WTC11 (cell line): ENCODE data around the gene GRPEL1. TPM values are rescaled to one million over a fixed set of nuclear protein-coding genes. Genes with fewer than 3 reads are reported as not detected.

Experiments used
- ATAC-seq: fragments of 200-7000 bp; cut with Tn5 transposase; 2 replicates; pipeline ENCODE4 v1.10.0; 2021; ENCODE audit warnings: mild to moderate bottlenecking, moderate library complexity
- CTCF ChIA-PET: fragments of 300-600 bp; sonication (Branson Sonifier 250); formaldehyde crosslinking; loops from one replicate; lab custom pipeline; 2021; ENCODE audit warnings: antibody characterized with exemption; lab: Charles Lee
- POLR2A ChIA-PET: fragments of 350-600 bp; sonication (Branson Sonifier 250); formaldehyde crosslinking; loops from one replicate; lab custom pipeline; 2021; ENCODE audit warnings: antibody characterized with exemption; lab: Charles Lee
- DNase-seq: peaks from one replicate; pipeline ENCODE4 v3.0.0; 2021; ENCODE audit warnings: low spot score
- H3K27ac Mint-ChIP-seq: 2 replicates; pipeline ENCODE4 v1.8.0; 2021; ENCODE audit warnings: mixed read lengths
- H3K27me3 Mint-ChIP-seq: 2 replicates; pipeline ENCODE4 v1.8.0; 2021; ENCODE audit warnings: low read depth, mild to moderate bottlenecking, moderate library complexity, mixed read lengths
- H3K36me3 Mint-ChIP-seq: 2 replicates; pipeline ENCODE4 v1.8.0; 2021; ENCODE audit warnings: mixed read lengths
- H3K4me1 Mint-ChIP-seq: 2 replicates; pipeline ENCODE4 v1.8.0; 2022; ENCODE audit warnings: mixed read lengths
- H3K4me3 Mint-ChIP-seq: 2 replicates; pipeline ENCODE4 v1.8.0; 2021; ENCODE audit warnings: mild to moderate bottlenecking, moderate library complexity, mixed read lengths
- H3K9me3 Mint-ChIP-seq: 2 replicates; pipeline ENCODE4 v1.8.0; 2021; ENCODE audit warnings: mixed read lengths
- CREM ChIP-seq: sonication (generic); formaldehyde crosslinking; IDR thresholded peaks from 2 replicates; pipeline ENCODE4 v1.8.1; 2022; ENCODE audit warnings: mild to moderate bottlenecking, missing genetic modification reagents, moderate library complexity
- ERG ChIP-seq: fragments of 250-450 bp; sonication (Bioruptor Pico); IDR thresholded peaks from 2 replicates; pipeline ENCODE4 v1.8.0; 2021; ENCODE audit warnings: mild to moderate bottlenecking
- ESRRA ChIP-seq: sonication (generic); formaldehyde crosslinking; IDR thresholded peaks from 2 replicates; pipeline ENCODE4 v1.8.1; 2022; ENCODE audit warnings: mild to moderate bottlenecking, missing genetic modification reagents, borderline replicate concordance
- FOXJ3 ChIP-seq: sonication (generic); formaldehyde crosslinking; IDR thresholded peaks from 2 replicates; pipeline ENCODE4 v1.9.0; 2021; ENCODE audit warnings: missing genetic modification reagents, mild to moderate bottlenecking, borderline replicate concordance
- FOXK1 ChIP-seq: sonication (generic); formaldehyde crosslinking; IDR thresholded peaks from 2 replicates; pipeline ENCODE4 v1.8.0; 2022; ENCODE audit warnings: mild to moderate bottlenecking, moderate library complexity, missing genetic modification reagents
- FOXP1 ChIP-seq: sonication (generic); formaldehyde crosslinking; IDR thresholded peaks from 2 replicates; pipeline ENCODE4 v1.8.0; 2022; ENCODE audit warnings: missing genetic modification reagents, mild to moderate bottlenecking, moderate library complexity, borderline replicate concordance
- GTF2I ChIP-seq: fragments of 250-450 bp; sonication (Bioruptor Pico); conservative IDR thresholded peaks from 2 replicates; pipeline ENCODE4 v1.4.0; 2021; ENCODE audit warnings: mild to moderate bottlenecking
- HMGA2 ChIP-seq: fragments of 250-450 bp; sonication (Bioruptor Pico); IDR thresholded peaks from 2 replicates; pipeline ENCODE4 v1.4.0; 2021; ENCODE audit warnings: mild to moderate bottlenecking, moderate library complexity
- MXD4 ChIP-seq: fragments of 250-450 bp; sonication (Bioruptor Pico); IDR thresholded peaks from 2 replicates; pipeline ENCODE4 v1.8.0; 2021; ENCODE audit warnings: mild to moderate bottlenecking, moderate library complexity, borderline replicate concordance
- NFATC4 ChIP-seq: fragments of 250-450 bp; sonication (Bioruptor Pico); IDR thresholded peaks from 2 replicates; pipeline ENCODE4 v1.9.0; 2021; ENCODE audit warnings: mild to moderate bottlenecking
- NR3C1 ChIP-seq: sonication (generic); formaldehyde crosslinking; conservative IDR thresholded peaks from 2 replicates; pipeline ENCODE4 v1.8.1; 2023; ENCODE audit warnings: low read depth, mild to moderate bottlenecking, missing genetic modification reagents
- PRRX2 ChIP-seq: fragments of 250-450 bp; sonication (Bioruptor Pico); IDR thresholded peaks from 2 replicates; pipeline ENCODE4 v1.8.0; 2021; ENCODE audit warnings: mild to moderate bottlenecking
- RORB ChIP-seq: fragments of 250-450 bp; sonication (Bioruptor Pico); IDR thresholded peaks from 2 replicates; pipeline ENCODE4 v1.9.0; 2021; ENCODE audit warnings: mild to moderate bottlenecking
- SMAD3 ChIP-seq: sonication (generic); formaldehyde crosslinking; IDR thresholded peaks from 2 replicates; pipeline ENCODE4 v1.8.0; 2022; ENCODE audit warnings: missing genetic modification reagents, mild to moderate bottlenecking, borderline replicate concordance
- SP1 ChIP-seq: sonication (generic); formaldehyde crosslinking; conservative IDR thresholded peaks from 2 replicates; pipeline ENCODE4 v1.8.1; 2022; ENCODE audit warnings: missing genetic modification reagents
- TEAD1 ChIP-seq: sonication (generic); formaldehyde crosslinking; IDR thresholded peaks from 2 replicates; pipeline ENCODE4 v1.8.0; 2022; ENCODE audit warnings: mild to moderate bottlenecking, missing genetic modification reagents
- TEAD4 ChIP-seq: sonication (generic); formaldehyde crosslinking; IDR thresholded peaks from 2 replicates; pipeline ENCODE4 v1.8.0; 2022; ENCODE audit warnings: mild to moderate bottlenecking, missing genetic modification reagents
- TP53 ChIP-seq: sonication (generic); formaldehyde crosslinking; IDR thresholded peaks from 2 replicates; pipeline ENCODE4 v1.8.1; 2023; ENCODE audit warnings: mild to moderate bottlenecking, missing genetic modification reagents
- ZBTB21 ChIP-seq: sonication (generic); formaldehyde crosslinking; IDR thresholded peaks from 2 replicates; pipeline ENCODE4 v1.8.1; 2023; ENCODE audit warnings: mild to moderate bottlenecking, missing genetic modification reagents, borderline replicate concordance
- ZNF138 ChIP-seq: sonication (generic); formaldehyde crosslinking; conservative IDR thresholded peaks from 2 replicates; pipeline ENCODE4 v1.8.1; 2022; ENCODE audit warnings: mild to moderate bottlenecking, moderate library complexity, missing genetic modification reagents
- ZNF232 ChIP-seq: sonication (generic); formaldehyde crosslinking; IDR thresholded peaks from 2 replicates; pipeline ENCODE4 v1.8.0; 2022; ENCODE audit warnings: mild to moderate bottlenecking, missing genetic modification reagents
- ZNF263 ChIP-seq: sonication (generic); formaldehyde crosslinking; IDR thresholded peaks from 2 replicates; pipeline ENCODE4 v1.8.1; 2022; ENCODE audit warnings: low read depth, mild to moderate bottlenecking, moderate library complexity, missing genetic modification reagents
- ZNF423 ChIP-seq: fragments of 250-450 bp; sonication (Bioruptor Pico); IDR thresholded peaks from 2 replicates; pipeline ENCODE4 v2.1.2; 2022; ENCODE audit warnings: mild to moderate bottlenecking, moderate library complexity
- ZNF512 ChIP-seq: sonication (generic); formaldehyde crosslinking; IDR thresholded peaks from 2 replicates; pipeline ENCODE4 v1.8.1; 2022; ENCODE audit warnings: missing genetic modification reagents, borderline replicate concordance
- total RNA-seq: library from RNA; stranded (reverse); gene quantifications from 3 replicates; pipeline ENCODE4 v1.2.3, GENCODE V29; 2021
- TF ChIP-seq, protein P1 (sequence below): sonication (generic); formaldehyde crosslinking; IDR thresholded peaks from 2 replicates; pipeline ENCODE4 v1.8.1; 2023; ENCODE audit warnings: mild to moderate bottlenecking, missing genetic modification reagents, moderate library complexity
- TF ChIP-seq, protein P2 (sequence below): sonication (generic); formaldehyde crosslinking; IDR thresholded peaks from 2 replicates; pipeline ENCODE4 v1.8.1; 2023; ENCODE audit warnings: mild to moderate bottlenecking, missing genetic modification reagents
- TF ChIP-seq, protein P3 (sequence below): fragments of 200-600 bp; IDR thresholded peaks from 2 replicates; pipeline ENCODE4 v1.8.0; 2022; ENCODE audit warnings: antibody characterized with exemption
- TF ChIP-seq, protein P4 (sequence below): fragments of 250-450 bp; sonication (Bioruptor Pico); conservative IDR thresholded peaks from 2 replicates; pipeline ENCODE4 v1.9.0; 2021; ENCODE audit warnings: mild to moderate bottlenecking

GRPEL1 gene
- total RNA-seq, 1 experiment from 2014 or later, result 50.0 TPM

- Mint-ChIP-seq H3K4me1 (peaks cover 30% of the 10 kb centered on the region), H3K4me3 (no peak overlapping the region), H3K9me3 (no peaks in the 10 kb centered on the region), H3K36me3 (peaks cover 7% of the 10 kb centered on the region), H3K27ac (no peak overlapping the region; the same call in 1 of the 2 replicates), H3K27me3 (no peaks in the 10 kb centered on the region)
- TF ChIP-seq ZNF512 (CRISPR knock-in tag), result no peak
- TF ChIP-seq PRRX2 (CRISPR knock-in tag), result no peak
- TF ChIP-seq GTF2I (CRISPR knock-in tag), result no peak
- TF ChIP-seq, protein P1, sequence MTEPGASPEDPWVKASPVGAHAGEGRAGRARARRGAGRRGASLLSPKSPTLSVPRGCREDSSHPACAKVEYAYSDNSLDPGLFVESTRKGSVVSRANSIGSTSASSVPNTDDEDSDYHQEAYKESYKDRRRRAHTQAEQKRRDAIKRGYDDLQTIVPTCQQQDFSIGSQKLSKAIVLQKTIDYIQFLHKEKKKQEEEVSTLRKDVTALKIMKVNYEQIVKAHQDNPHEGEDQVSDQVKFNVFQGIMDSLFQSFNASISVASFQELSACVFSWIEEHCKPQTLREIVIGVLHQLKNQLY (CRISPR knock-in tag), result no peak
- TF ChIP-seq ERG (CRISPR knock-in tag), result no peak
- no peak for TF ChIP-seq ZNF423 (CRISPR knock-in tag)
- no peak for TF ChIP-seq ZBTB21
- TF ChIP-seq ZNF138, result no peak
- no peak for TF ChIP-seq SP1
- no peak for TF ChIP-seq NR3C1 (CRISPR knock-in tag)
- TF ChIP-seq SMAD3 (CRISPR knock-in tag), result no peak
- no peak for TF ChIP-seq HMGA2
- TF ChIP-seq, protein P2, sequence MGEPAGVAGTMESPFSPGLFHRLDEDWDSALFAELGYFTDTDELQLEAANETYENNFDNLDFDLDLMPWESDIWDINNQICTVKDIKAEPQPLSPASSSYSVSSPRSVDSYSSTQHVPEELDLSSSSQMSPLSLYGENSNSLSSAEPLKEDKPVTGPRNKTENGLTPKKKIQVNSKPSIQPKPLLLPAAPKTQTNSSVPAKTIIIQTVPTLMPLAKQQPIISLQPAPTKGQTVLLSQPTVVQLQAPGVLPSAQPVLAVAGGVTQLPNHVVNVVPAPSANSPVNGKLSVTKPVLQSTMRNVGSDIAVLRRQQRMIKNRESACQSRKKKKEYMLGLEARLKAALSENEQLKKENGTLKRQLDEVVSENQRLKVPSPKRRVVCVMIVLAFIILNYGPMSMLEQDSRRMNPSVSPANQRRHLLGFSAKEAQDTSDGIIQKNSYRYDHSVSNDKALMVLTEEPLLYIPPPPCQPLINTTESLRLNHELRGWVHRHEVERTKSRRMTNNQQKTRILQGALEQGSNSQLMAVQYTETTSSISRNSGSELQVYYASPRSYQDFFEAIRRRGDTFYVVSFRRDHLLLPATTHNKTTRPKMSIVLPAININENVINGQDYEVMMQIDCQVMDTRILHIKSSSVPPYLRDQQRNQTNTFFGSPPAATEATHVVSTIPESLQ (CRISPR knock-in tag), result no peak
- TF ChIP-seq TEAD4, result no peak
- no peak for TF ChIP-seq FOXP1 (CRISPR knock-in tag)
- TF ChIP-seq RORB (CRISPR knock-in tag), result no peak
- no peak for TF ChIP-seq NFATC4 (CRISPR knock-in tag)
- TF ChIP-seq CREM, result no peak
- no peak for TF ChIP-seq ZNF263 (CRISPR knock-in tag)
- TF ChIP-seq ZNF232 (CRISPR knock-in tag), result no peak
- DNase-seq (no peak), ATAC-seq (no peak)
- CTCF ChIA-PET, result interaction anchor here (1.4 to 1.9 kb wide), 3 partner anchors 17 to 21 kb away, joined by 3 to 5 read pairs (median 4); partner anchors contain the start of gene GRPEL1
- POLR2A ChIA-PET, result no interaction called here
Observed at GRCh38 chr4:7049739-7050138, 18.1 kb downstream of the GRPEL1 start.

- ChIA-PET POLR2A (no interaction called here), CTCF (interaction anchor here (1.6 to 1.9 kb wide), 2 partner anchors 17 to 22 kb away, joined by 4 to 5 read pairs; no protein-coding TSS in a partner anchor)
- H3K4me3 Mint-ChIP-seq, result no peak overlapping the region
- peaks cover 4% of the 10 kb centered on the region for H3K36me3 Mint-ChIP-seq
- DNase-seq (no peak), ATAC-seq (no peak)
- H3K4me1 Mint-ChIP-seq, result peaks cover 32% of the 10 kb centered on the region
- no peaks in the 10 kb centered on the region for H3K9me3 Mint-ChIP-seq
- no peak overlapping the region; the same call in 1 of the 2 replicates for H3K27ac Mint-ChIP-seq
- no peaks in the 10 kb centered on the region for H3K27me3 Mint-ChIP-seq
- TF ChIP-seq, protein P3, sequence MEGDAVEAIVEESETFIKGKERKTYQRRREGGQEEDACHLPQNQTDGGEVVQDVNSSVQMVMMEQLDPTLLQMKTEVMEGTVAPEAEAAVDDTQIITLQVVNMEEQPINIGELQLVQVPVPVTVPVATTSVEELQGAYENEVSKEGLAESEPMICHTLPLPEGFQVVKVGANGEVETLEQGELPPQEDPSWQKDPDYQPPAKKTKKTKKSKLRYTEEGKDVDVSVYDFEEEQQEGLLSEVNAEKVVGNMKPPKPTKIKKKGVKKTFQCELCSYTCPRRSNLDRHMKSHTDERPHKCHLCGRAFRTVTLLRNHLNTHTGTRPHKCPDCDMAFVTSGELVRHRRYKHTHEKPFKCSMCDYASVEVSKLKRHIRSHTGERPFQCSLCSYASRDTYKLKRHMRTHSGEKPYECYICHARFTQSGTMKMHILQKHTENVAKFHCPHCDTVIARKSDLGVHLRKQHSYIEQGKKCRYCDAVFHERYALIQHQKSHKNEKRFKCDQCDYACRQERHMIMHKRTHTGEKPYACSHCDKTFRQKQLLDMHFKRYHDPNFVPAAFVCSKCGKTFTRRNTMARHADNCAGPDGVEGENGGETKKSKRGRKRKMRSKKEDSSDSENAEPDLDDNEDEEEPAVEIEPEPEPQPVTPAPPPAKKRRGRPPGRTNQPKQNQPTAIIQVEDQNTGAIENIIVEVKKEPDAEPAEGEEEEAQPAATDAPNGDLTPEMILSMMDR, result no peak
- no peak for TF ChIP-seq MXD4 (CRISPR knock-in tag)
- no peak for TF ChIP-seq ZNF232 (CRISPR knock-in tag)
- no peak for TF ChIP-seq FOXJ3 (CRISPR knock-in tag)
- no peak for TF ChIP-seq FOXK1
- TF ChIP-seq, protein P4, sequence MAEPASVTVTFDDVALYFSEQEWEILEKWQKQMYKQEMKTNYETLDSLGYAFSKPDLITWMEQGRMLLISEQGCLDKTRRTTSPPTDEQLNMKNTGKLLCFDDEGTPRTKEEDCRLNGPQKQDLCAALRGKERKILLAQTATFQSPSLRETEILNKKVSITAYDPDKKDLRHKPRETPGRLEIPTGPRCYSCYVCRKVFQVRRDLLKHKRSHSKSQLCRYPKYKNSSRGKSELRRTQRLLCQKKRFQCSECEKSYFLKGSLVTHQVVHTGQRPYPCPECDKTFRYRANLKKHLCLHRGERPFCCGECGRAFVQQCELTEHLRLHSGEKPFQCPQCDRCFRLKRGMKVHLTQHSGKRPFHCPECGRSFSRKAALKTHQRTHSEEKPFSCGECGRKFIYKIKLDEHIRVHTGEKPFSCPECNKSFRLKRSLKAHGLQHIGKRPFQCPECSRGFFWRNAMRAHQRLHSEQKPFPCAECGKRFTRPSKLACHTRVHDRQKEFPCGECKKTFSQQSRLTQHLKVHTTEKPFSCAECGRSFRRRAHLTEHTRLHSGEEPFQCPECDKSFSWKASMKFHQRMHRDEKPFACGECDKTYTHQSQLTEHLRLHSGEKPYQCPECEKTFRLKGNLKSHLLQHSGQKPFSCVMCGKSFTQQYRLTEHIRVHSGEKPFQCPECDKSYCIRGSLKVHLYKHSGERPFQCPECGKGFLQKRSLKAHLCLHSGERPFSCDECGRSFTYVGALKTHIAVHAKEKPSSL (CRISPR knock-in tag), result no peak
- no peak for TF ChIP-seq TP53 (CRISPR knock-in tag)
- TF ChIP-seq CREM, result no peak
- TF ChIP-seq ESRRA, result no peak
- no peak for TF ChIP-seq ZNF263 (CRISPR knock-in tag)
- no peak for TF ChIP-seq TEAD1 (CRISPR knock-in tag)
Observed at GRCh38 chr4:7049295-7049694, 18.6 kb downstream of the GRPEL1 start.
